Stomach (tissue), 4 donors: Measurements from ENCODE around the gene PDE8A.

Source experiments
- CTCF ChIP-seq, 7 experiments: fragments of 450-650 bp in 4 of 7; fragments of 200-600 bp in 3 of 7; sonication (generic) in 3 of 7; IDR thresholded peaks; one replicate each; pipeline ENCODE4 v1.5.1; 2016 to 2019; ENCODE audit warnings: antibody characterized with exemption in 7 of 7, control low read depth in 2 of 7, mild to moderate bottlenecking in 1 of 7
- EP300 ChIP-seq: sonication (generic); formaldehyde crosslinking; IDR thresholded peaks from one replicate; pipeline ENCODE4 v1.6.1; 2017; ENCODE audit warnings: antibody characterized with exemption
- POLR2A ChIP-seq, 4 donors: fragments of 450-650 bp; IDR thresholded peaks; one replicate each; pipeline ENCODE4 v1.6.1; 2016; ENCODE audit warnings: antibody characterized with exemption in 4 of 4, control low read depth in 2 of 4, mild to moderate bottlenecking in 1 of 4, moderate library complexity in 1 of 4
- POLR2AphosphoS5 ChIP-seq, 3 donors: sonication (generic); formaldehyde crosslinking; IDR thresholded peaks; one replicate each; pipeline ENCODE4 v1.6.1; 2016; ENCODE audit warnings: antibody characterized with exemption in 3 of 3

GRCh38 chr15:84983711-84984110, 2.1 kb downstream of the PDE8A start:
- TF ChIP-seq CTCF (IDR thresholded peaks at IDR 0.05), result no peak
- TF ChIP-seq POLR2A (IDR thresholded peaks at IDR 0.05), result no peak
- TF ChIP-seq POLR2AphosphoS5 (IDR thresholded peaks at IDR 0.05), result no peak
- TF ChIP-seq EP300, result no peak
